Erythroblast (primary cell): ENCODE results near the gene CA6.
"Not testable (repeated sequence)": the region's sequence is repeated elsewhere in the genome, so short reads cannot be mapped to it uniquely, and the experiment has no call there.

Source experiments
- GATA1 ChIP-seq: IDR thresholded peaks from 2 replicates; pipeline ENCODE4 v1.6.1; 2011; ENCODE audit warnings: low read depth, mild to moderate bottlenecking, control low read depth, low read length, moderate library complexity
- POLR2A ChIP-seq: IDR thresholded peaks from 2 replicates; pipeline ENCODE4 v1.6.1; 2011; ENCODE audit warnings: mild to moderate bottlenecking, low read length

DNA sequence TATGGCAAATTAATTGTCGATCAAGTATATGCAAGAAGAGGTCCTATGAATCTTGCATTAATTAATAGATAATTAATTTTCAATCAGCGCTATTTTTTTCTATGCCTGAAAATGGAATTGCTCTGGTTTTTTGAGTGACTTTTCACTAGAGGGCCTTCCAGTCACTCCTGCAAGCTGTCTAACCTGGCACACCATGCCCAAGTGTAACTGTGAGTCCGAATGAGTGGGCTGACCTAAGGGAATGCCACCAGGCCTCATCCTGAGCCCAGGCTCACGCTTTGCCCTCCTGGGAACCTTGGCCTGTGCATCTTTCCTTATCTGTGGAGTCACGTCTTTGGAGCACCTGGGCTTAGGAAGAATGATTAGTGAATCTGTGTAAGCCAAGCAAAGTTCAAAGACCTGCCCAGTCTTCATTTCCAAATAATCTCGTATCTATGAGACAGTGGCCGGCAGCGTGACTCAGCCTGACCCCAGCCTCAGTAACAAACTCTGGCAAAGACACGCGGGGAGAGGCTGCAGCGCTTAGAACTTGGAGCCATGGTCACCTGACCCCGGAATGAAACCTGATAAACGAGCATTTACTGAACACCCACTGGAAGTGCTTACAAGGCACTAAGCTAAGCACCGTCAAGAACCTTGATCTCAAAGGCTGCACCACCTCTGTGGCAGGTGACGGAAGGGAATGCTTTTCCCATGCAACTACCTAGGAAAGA is 76.5 kb downstream of the CA6 start:
- not testable (repeated sequence) for TF ChIP-seq POLR2A, GATA1
